ENCODE measurements around the gene GINM1.

GINM1 gene

GRCh38 chr6:149600508-149600907 is 34.3 kb downstream of the GINM1 start:
- DNase-seq, result no peak

- DNase-seq, result no peak
These were observed 42.3 kb downstream of the GINM1 start for GRCh38 chr6:149608381-149608982.

GRCh38 chr6:149614337-149614736 is 48.2 kb downstream of the GINM1 start:
- DNase-seq, result no peak

- no peak for DNase-seq
These were observed 49.6 kb downstream of the GINM1 start for GRCh38 chr6:149615805-149616204.

- no peak for DNase-seq
These were observed 61.5 kb downstream of the GINM1 start for GRCh38 chr6:149627672-149628071.

- no peak for DNase-seq
These were observed 62.8 kb downstream of the GINM1 start for GRCh38 chr6:149628875-149629510.

GRCh38 chr6:149634315-149634714 is 68.1 kb downstream of the GINM1 start:
- DNase-seq, result no peak

- no peak for DNase-seq
These were observed 69.9 kb downstream of the GINM1 start for GRCh38 chr6:149636124-149636523.
